H4 (cell line): ENCODE results near the gene MFGE8. TPM values are rescaled to one million over a fixed set of nuclear protein-coding genes. Genes with fewer than 3 reads are reported as not detected.
"Not testable (repeated sequence)": the region's sequence is repeated elsewhere in the genome, so short reads cannot be mapped to it uniquely, and the experiment has no call there.

Experiments
- DNase-seq: peaks from one replicate; pipeline ENCODE4 v3.0.0-alpha.2; 2015; ENCODE audit warnings: low spot score
- total RNA-seq: library from RNA; depleted of rRNA; stranded (reverse); fragments of >200 nt; shearing (Covaris generic); gene quantifications from 2 replicates; pipeline ENCODE4 v1.2.3, GENCODE V29; 2014; rRNA removed

Gene MFGE8
- 30.5 and 40.0 TPM in 2 replicates for total RNA-seq

GRCh38 chr15:88913017-88913849 is at the start of gene MFGE8:
TSS of gene MFGE8 (minus strand) at chr15:88913379. CDS start at chr15:88913319, 60 bp downstream.
- DNase-seq: peak; percentile 48

- no peak for DNase-seq
Observed at GRCh38 chr15:88959445-88959844, 46.3 kb upstream of the MFGE8 start.

- DNase-seq: no peak
Observed at GRCh38 chr15:88956906-88957305, 43.7 kb upstream of the MFGE8 start.

- no peak for DNase-seq
Observed at GRCh38 chr15:88956263-88956662, 43.1 kb upstream of the MFGE8 start.

GRCh38 chr15:88954431-88955277 is 41.5 kb upstream of the MFGE8 start:
- no peak for DNase-seq

- no peak for DNase-seq
Observed at GRCh38 chr15:88950600-88951160, 37.5 kb upstream of the MFGE8 start.

GRCh38 chr15:88949734-88950400 is 36.7 kb upstream of the MFGE8 start:
- DNase-seq: no peak

GRCh38 chr15:88940110-88940675 is 27.0 kb upstream of the MFGE8 start:
- no peak for DNase-seq

- no peak for DNase-seq
Observed at GRCh38 chr15:88939486-88939806, 26.3 kb upstream of the MFGE8 start.

- DNase-seq: no peak
Observed at GRCh38 chr15:88938802-88939485, 25.8 kb upstream of the MFGE8 start.

- not testable (repeated sequence) for DNase-seq
Observed at GRCh38 chr15:88934449-88934848, 21.3 kb upstream of the MFGE8 start.

GRCh38 chr15:88932875-88933330 is 19.7 kb upstream of the MFGE8 start:
- DNase-seq: no peak

GRCh38 chr15:88932271-88932874 is 19.2 kb upstream of the MFGE8 start:
- DNase-seq: no peak

GRCh38 chr15:88930579-88930978 is 17.4 kb upstream of the MFGE8 start:
- no peak for DNase-seq

GRCh38 chr15:88929358-88930098 is 16.3 kb upstream of the MFGE8 start:
- DNase-seq: not testable (repeated sequence)

GRCh38 chr15:88928192-88928591 is 15.0 kb upstream of the MFGE8 start:
- DNase-seq: not testable (repeated sequence)

- not testable (repeated sequence) for DNase-seq
Observed at GRCh38 chr15:88925648-88926047, 12.5 kb upstream of the MFGE8 start.

GRCh38 chr15:88920892-88921435 is 7.8 kb upstream of the MFGE8 start:
- DNase-seq: peak; percentile 60

- DNase-seq: peak; percentile 67
Observed at GRCh38 chr15:88920186-88920891, 7.2 kb upstream of the MFGE8 start.
